CD14-positive monocyte (primary cell): ENCODE measurements around the gene INPP5E. TPM values are rescaled to one million over a fixed set of nuclear protein-coding genes. Genes with fewer than 3 reads are reported as not detected.
A peak's percentile ranks its signal among the peaks of the same experiment; 100 is the strongest.

Source experiments
- DNase-seq, 3 donors: peaks; one replicate each; pipeline ENCODE4 v3.0.0-alpha.2; 2011 to 2022
- H2AFZ ChIP-seq: 2 replicates; pipeline ENCODE4 v1.6.0; 2012; ENCODE audit warnings: mild to moderate bottlenecking, low read depth, low read length, inconsistent platforms; ENCODE audit not compliant: insufficient read depth, poor library complexity, severe bottlenecking
- H3K27ac ChIP-seq, 2 donors: 1 replicate in 1 of 2; 2 replicates in 1 of 2; pipeline ENCODE4 v1.5.1; 2012 to 2013; ENCODE audit warnings: low read length in 2 of 2, control low read depth in 1 of 2, inconsistent platforms in 1 of 2, low read depth in 1 of 2, mild to moderate bottlenecking in 1 of 2
- H3K27me3 ChIP-seq, 2 donors: one replicate each; pipeline versions ENCODE4 v1.6.0 to v1.6.1; 2011 to 2013; ENCODE audit warnings: low read length in 2 of 2; ENCODE audit not compliant: control insufficient read depth in 2 of 2, insufficient read depth in 2 of 2
- H3K36me3 ChIP-seq, 2 donors: replicated peaks in 1 of 2; 1 replicate in 1 of 2; 2 replicates in 1 of 2; pipeline versions ENCODE4 v1.5.1 to v1.6.1; 2012 to 2013; ENCODE audit warnings: low read length in 2 of 2, control low read depth in 1 of 2, inconsistent platforms in 1 of 2, mild to moderate bottlenecking in 1 of 2; ENCODE audit not compliant: insufficient read depth in 2 of 2, control insufficient read depth in 1 of 2
- H3K4me1 ChIP-seq, 2 donors: 1 replicate in 1 of 2; 2 replicates in 1 of 2; pipeline versions ENCODE4 v1.5.1 to v1.6.1; 2012 to 2013; ENCODE audit warnings: low read length in 2 of 2, control low read depth in 1 of 2, inconsistent platforms in 1 of 2, mild to moderate bottlenecking in 1 of 2, moderate library complexity in 1 of 2; ENCODE audit not compliant: insufficient read depth in 2 of 2, control insufficient read depth in 1 of 2
- H3K4me2 ChIP-seq: replicated peaks from 2 replicates; pipeline ENCODE3; 2012; ENCODE audit warnings: low read length, moderate library complexity, mild to moderate bottlenecking; ENCODE audit not compliant: poor library complexity, severe bottlenecking; ENCODE audit errors: extremely low read depth
- H3K4me3 ChIP-seq, 3 experiments: fragments of 200-600 bp in 1 of 3; sonication (generic) in 1 of 3; replicated peaks in 1 of 3; 1 replicate in 2 of 3; 2 replicates in 1 of 3; pipeline ENCODE4 v1.5.1; 2011 to 2013; ENCODE audit warnings: low read length in 3 of 3, mild to moderate bottlenecking in 3 of 3, control low read depth in 2 of 3, low read depth in 2 of 3, inconsistent platforms in 1 of 3, moderate library complexity in 1 of 3
- H3K79me2 ChIP-seq: 2 replicates; pipeline ENCODE4 v1.6.0; 2012; ENCODE audit warnings: mild to moderate bottlenecking, control low read depth, inconsistent platforms, low read length, moderate library complexity; ENCODE audit not compliant: insufficient read depth
- H3K9ac ChIP-seq: 2 replicates; pipeline ENCODE4 v1.6.0; 2017; ENCODE audit warnings: low read length, mild to moderate bottlenecking; ENCODE audit not compliant: insufficient read depth, poor library complexity, severe bottlenecking
- H3K9me3 ChIP-seq, 2 donors: replicated peaks in 1 of 2; 1 replicate in 1 of 2; 2 replicates in 1 of 2; pipeline versions ENCODE4 v1.5.1 to v1.6.1; 2012 to 2013; ENCODE audit warnings: low read length in 2 of 2, control low read depth in 1 of 2; ENCODE audit not compliant: control insufficient read depth in 1 of 2, insufficient read depth in 1 of 2
- H4K20me1 ChIP-seq: 2 replicates; pipeline ENCODE4 v1.6.0; 2012; ENCODE audit warnings: mild to moderate bottlenecking, low read length, control low read depth, moderate library complexity; ENCODE audit not compliant: insufficient read depth
- H3K27ac Mint-ChIP-seq, 7 donors: one replicate each; pipeline ENCODE4 v1.8.0; 2020; ENCODE audit warnings: mild to moderate bottlenecking in 7 of 7, mixed read lengths in 7 of 7, moderate library complexity in 6 of 7, inconsistent platforms in 2 of 7
- H3K27me3 Mint-ChIP-seq, 3 donors: one replicate each; pipeline ENCODE4 v1.8.0; 2021 to 2022; ENCODE audit warnings: low read depth in 3 of 3, mild to moderate bottlenecking in 3 of 3, mixed read lengths in 3 of 3, moderate library complexity in 3 of 3, inconsistent platforms in 1 of 3
- H3K36me3 Mint-ChIP-seq, 2 donors: one replicate each; pipeline ENCODE4 v1.8.0; 2020; ENCODE audit warnings: mixed read lengths in 2 of 2, inconsistent platforms in 1 of 2, mild to moderate bottlenecking in 1 of 2
- H3K4me1 Mint-ChIP-seq: one replicate; pipeline ENCODE4 v1.8.0; 2020; ENCODE audit warnings: mild to moderate bottlenecking, mixed read lengths
- H3K4me3 Mint-ChIP-seq, 2 donors: one replicate each; pipeline ENCODE4 v1.8.0; 2020; ENCODE audit warnings: mild to moderate bottlenecking in 2 of 2, mixed read lengths in 2 of 2, moderate library complexity in 1 of 2
- H3K9me3 Mint-ChIP-seq, 7 donors: one replicate each; pipeline ENCODE4 v1.8.0; 2020 to 2022; ENCODE audit warnings: mixed read lengths in 7 of 7, mild to moderate bottlenecking in 6 of 7, moderate library complexity in 6 of 7, inconsistent platforms in 2 of 7
- WGBS: methylation state at CpG from one replicate; pipeline ENCODE4 v1.1.5; 2013; ENCODE audit warnings: missing lambda C conversion rate; ENCODE audit not compliant: insufficient coverage; 5-methylcytosine and 5-hydroxymethylcytosine counted together
- intact Hi-C, 2 donors: fragments of 100-400 bp; cut with micrococcal nuclease; formaldehyde crosslinking; loops; one replicate each; pipeline versions ENCODE4 v1.15.0 to v1.15.1; 2023
- polyA plus RNA-seq, 3 donors: library from polyadenylated mRNA; depleted of rRNA in 1 of 3; unstranded in 2 of 3; stranded (reverse) in 1 of 3; fragments of 300-500 nt in 2 of 3; fragments of >200 nt in 1 of 3; fragmentation: Illumina TruSeq in 2 of 3; gene quantifications; 1 replicate in 2 of 3; 2 replicates in 1 of 3; pipeline ENCODE4 v1.2.3, GENCODE V29; 2012 to 2021
- TF ChIP-seq, protein P1 (sequence below): fragments of 200-600 bp; IDR thresholded peaks from one replicate; pipeline ENCODE4 v1.8.0; 2022; ENCODE audit warnings: antibody characterized with exemption, mild to moderate bottlenecking

INPP5E gene
- polyA plus RNA-seq, 3 donors = 1.0 to 8.0 (median 1.0) TPM

- WGBS = over 99% methylated on average over 19 of the region's 27 CpGs
- Histone ChIP-seq H3K27ac (no peak overlapping the region), H2AFZ (no peak overlapping the region), H3K4me1 (no peaks in the 10 kb centered on the region), H4K20me1 (peaks cover 42% of the 10 kb centered on the region), H3K79me2 (no peaks in the 10 kb centered on the region), H3K36me3 (peaks cover 93 to 98% of the 10 kb centered on the region in 2 donors), H3K4me3 (no peak overlapping the region), H3K9me3 (no peaks in the 10 kb centered on the region), H3K4me2 (no peak overlapping the region), H3K27me3 (no peaks in the 10 kb centered on the region), H3K9ac (no peak overlapping the region)
- H3K4me1 Mint-ChIP-seq = no peaks in the 10 kb centered on the region
- intact Hi-C loops = no loop called here
- no peak overlapping the region for H3K4me3 Mint-ChIP-seq
- no peaks in the 10 kb centered on the region for H3K27me3 Mint-ChIP-seq
- peaks cover 0 to 2% (median 0%) of the 10 kb centered on the region in 7 donors for H3K9me3 Mint-ChIP-seq
- TF ChIP-seq, protein P1, sequence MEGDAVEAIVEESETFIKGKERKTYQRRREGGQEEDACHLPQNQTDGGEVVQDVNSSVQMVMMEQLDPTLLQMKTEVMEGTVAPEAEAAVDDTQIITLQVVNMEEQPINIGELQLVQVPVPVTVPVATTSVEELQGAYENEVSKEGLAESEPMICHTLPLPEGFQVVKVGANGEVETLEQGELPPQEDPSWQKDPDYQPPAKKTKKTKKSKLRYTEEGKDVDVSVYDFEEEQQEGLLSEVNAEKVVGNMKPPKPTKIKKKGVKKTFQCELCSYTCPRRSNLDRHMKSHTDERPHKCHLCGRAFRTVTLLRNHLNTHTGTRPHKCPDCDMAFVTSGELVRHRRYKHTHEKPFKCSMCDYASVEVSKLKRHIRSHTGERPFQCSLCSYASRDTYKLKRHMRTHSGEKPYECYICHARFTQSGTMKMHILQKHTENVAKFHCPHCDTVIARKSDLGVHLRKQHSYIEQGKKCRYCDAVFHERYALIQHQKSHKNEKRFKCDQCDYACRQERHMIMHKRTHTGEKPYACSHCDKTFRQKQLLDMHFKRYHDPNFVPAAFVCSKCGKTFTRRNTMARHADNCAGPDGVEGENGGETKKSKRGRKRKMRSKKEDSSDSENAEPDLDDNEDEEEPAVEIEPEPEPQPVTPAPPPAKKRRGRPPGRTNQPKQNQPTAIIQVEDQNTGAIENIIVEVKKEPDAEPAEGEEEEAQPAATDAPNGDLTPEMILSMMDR = no peak
- no peak for DNase-seq
- peak overlapping the region in 1 of 7 donors; percentile 25 for H3K27ac Mint-ChIP-seq
- peaks cover 86 to 100% of the 10 kb centered on the region in 2 donors for H3K36me3 Mint-ChIP-seq
These were observed 7.6 kb upstream of the INPP5E start for GRCh38 chr9:136447173-136447778.

DNA sequence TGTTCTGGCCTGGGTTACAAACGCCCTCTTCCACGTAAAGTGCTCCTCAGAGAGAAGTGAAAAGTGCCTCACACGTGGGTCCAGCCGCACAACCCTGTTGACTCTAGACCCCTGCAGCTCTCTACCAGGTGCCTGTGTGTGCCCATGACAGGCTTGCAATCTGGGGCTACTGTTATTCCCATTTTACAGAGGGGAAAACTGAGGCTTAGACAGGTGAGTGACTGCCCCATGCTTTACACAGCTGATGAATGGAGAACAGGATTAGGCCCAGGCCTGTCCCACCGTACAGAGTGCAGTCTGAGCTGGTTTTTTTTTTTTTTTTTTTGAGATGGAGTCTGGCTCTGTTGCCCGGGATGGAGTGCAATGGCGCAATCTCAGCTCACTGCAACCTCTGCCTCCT lies 6.2 kb upstream of the INPP5E start:
- no peaks in the 10 kb centered on the region for H3K4me1 Mint-ChIP-seq
- Histone ChIP-seq H2AFZ (no peak overlapping the region), H3K36me3 (peaks cover 95 to 99% of the 10 kb centered on the region in 2 donors), H4K20me1 (peaks cover 32% of the 10 kb centered on the region), H3K27ac (no peak overlapping the region), H3K27me3 (no peaks in the 10 kb centered on the region), H3K9me3 (no peaks in the 10 kb centered on the region), H3K4me2 (no peak overlapping the region), H3K4me1 (no peaks in the 10 kb centered on the region), H3K9ac (no peak overlapping the region), H3K79me2 (no peaks in the 10 kb centered on the region), H3K4me3 (no peak overlapping the region)
- no peaks in the 10 kb centered on the region for H3K27me3 Mint-ChIP-seq
- no peaks in the 10 kb centered on the region for H3K9me3 Mint-ChIP-seq
- intact Hi-C loops = no loop called here
- H3K4me3 Mint-ChIP-seq = no peak overlapping the region
- WGBS = 95% methylated on average over 5 of the region's 7 CpGs
- peak overlapping the region in 2 of 7 donors; percentile 14 to 68 for H3K27ac Mint-ChIP-seq
- no peak for DNase-seq
- TF ChIP-seq, protein P1 = no peak
- peaks cover 84 to 100% of the 10 kb centered on the region in 2 donors for H3K36me3 Mint-ChIP-seq
